Measurements from ENCODE around the gene TXNDC2. TPM values are rescaled to one million over a fixed set of nuclear protein-coding genes. Genes with fewer than 3 reads are reported as not detected.

TXNDC2 gene
- total and polyA plus RNA-seq, 9 of the 15 experiments (the other 6 are each of a cell fraction or from before 2014, with no cell fraction given), result 1.2 to 4.9 (median 2.3) TPM

DNA sequence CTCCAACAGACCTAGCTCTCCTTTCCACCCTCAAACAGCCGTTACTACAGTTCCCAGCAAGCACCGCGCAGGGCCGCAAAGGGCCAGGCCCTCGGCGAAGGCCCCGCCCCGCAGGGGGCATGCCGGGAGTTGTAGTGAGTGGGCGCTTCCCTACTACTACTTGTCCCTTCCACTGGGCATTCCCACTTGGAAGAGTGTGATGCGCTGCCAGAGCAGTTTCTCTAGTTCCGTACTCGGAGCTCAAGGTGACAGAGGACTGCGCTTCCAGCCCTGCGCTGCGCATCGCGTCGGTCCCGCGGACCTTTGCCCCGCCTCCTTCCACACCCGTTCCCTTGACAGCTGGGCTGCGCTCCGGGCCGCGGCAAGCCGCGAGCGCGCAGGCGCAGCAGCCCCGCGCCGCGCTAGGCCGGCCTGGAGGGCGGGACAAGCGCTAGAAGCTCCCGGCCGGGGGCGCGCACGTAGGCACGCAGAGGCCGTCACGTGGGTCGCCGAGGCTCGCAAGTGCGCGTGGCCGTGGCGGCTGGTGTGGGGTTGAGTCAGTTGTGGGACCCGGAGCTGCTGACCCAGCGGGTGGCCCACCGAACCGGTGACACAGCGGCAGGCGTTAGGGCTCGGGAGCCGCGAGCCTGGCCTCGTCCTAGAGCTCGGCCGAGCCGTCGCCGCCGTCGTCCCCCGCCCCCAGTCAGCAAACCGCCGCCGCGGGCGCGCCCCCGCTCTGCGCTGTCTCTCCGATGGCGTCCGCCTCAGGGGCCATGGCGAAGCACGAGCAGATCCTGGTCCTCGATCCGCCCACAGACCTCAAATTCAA lies 28.0 kb downstream of the TXNDC2 start, which contains the start of gene VAPA (continued):
- TF ChIP-seq, protein P1, sequence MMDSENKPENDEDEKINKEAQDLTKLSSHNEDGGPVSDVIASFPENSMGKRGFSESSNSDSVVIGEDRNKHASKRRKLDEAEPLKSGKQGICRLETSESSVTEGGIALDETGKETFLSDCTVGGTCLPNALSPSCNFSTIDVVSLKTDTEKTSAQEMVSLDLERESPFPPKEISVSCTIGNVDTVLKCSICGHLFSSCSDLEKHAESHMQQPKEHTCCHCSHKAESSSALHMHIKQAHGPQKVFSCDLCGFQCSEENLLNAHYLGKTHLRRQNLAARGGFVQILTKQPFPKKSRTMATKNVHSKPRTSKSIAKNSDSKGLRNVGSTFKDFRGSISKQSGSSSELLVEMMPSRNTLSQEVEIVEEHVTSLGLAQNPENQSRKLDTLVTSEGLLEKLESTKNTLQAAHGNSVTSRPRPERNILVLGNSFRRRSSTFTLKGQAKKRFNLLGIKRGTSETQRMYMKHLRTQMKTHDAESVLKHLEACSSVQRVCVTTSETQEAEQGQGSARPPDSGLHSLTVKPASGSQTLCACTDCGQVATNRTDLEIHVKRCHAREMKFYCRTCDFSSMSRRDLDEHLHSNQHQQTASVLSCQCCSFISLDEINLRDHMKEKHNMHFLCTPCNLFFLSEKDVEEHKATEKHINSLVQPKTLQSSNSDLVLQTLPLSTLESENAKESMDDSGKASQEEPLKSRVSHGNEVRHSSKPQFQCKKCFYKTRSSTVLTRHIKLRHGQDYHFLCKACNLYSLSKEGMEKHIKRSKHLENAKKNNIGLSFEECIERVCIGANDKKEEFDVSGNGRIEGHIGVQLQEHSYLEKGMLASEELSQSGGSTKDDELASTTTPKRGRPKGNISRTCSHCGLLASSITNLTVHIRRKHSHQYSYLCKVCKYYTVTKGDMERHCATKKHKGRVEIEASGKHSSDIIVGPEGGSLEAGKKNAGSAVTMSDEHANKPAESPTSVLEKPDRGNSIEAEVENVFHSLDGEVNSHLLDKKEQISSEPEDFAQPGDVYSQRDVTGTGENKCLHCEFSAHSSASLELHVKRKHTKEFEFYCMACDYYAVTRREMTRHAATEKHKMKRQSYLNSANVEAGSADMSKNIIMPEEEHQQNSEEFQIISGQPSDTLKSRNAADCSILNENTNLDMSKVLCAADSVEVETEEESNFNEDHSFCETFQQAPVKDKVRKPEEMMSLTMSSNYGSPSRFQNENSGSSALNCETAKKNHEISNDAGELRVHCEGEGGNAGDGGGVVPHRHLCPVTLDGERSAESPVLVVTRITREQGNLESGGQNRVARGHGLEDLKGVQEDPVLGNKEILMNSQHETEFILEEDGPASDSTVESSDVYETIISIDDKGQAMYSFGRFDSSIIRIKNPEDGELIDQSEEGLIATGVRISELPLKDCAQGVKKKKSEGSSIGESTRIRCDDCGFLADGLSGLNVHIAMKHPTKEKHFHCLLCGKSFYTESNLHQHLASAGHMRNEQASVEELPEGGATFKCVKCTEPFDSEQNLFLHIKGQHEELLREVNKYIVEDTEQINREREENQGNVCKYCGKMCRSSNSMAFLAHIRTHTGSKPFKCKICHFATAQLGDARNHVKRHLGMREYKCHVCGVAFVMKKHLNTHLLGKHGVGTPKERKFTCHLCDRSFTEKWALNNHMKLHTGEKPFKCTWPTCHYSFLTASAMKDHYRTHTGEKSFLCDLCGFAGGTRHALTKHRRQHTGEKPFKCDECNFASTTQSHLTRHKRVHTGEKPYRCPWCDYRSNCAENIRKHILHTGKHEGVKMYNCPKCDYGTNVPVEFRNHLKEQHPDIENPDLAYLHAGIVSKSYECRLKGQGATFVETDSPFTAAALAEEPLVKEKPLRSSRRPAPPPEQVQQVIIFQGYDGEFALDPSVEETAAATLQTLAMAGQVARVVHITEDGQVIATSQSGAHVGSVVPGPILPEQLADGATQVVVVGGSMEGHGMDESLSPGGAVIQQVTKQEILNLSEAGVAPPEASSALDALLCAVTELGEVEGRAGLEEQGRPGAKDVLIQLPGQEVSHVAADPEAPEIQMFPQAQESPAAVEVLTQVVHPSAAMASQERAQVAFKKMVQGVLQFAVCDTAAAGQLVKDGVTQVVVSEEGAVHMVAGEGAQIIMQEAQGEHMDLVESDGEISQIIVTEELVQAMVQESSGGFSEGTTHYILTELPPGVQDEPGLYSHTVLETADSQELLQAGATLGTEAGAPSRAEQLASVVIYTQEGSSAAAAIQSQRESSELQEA (IDR thresholded peaks at IDR 0.05; ENCODE audit: low read depth), result no peak
- TF ChIP-seq HNRNPL (IDR thresholded peaks at IDR 0.05; ENCODE audit: low read depth, low read length) (peak; percentile 75; the same call in 1 of the 2 replicates), MAZ (CRISPR knock-in tag; conservative IDR thresholded peaks at IDR 0.05 in 1 of 2, IDR thresholded peaks at IDR 0.05 in 1 of 2) (peak; percentile 60 to 87), SMC3 (conservative IDR thresholded peaks at IDR 0.05; ENCODE audit: insufficient read depth, low read depth, low read length) (peak; percentile 3; the same call in 1 of the 2 replicates), TSC22D4 (tag; IDR thresholded peaks at IDR 0.05) (no peak), KLF6 (CRISPR knock-in tag; IDR thresholded peaks at IDR 0.05; ENCODE audit: borderline replicate concordance) (peak; percentile 64; the same call in 1 of the 2 replicates), ATF7 (IDR thresholded peaks at IDR 0.05) (peak; percentile 90), POLR2B (IDR thresholded peaks at IDR 0.05; ENCODE audit: low read depth, partially characterized antibody) (peak; percentile 91)
- TF ChIP-seq, protein P2, sequence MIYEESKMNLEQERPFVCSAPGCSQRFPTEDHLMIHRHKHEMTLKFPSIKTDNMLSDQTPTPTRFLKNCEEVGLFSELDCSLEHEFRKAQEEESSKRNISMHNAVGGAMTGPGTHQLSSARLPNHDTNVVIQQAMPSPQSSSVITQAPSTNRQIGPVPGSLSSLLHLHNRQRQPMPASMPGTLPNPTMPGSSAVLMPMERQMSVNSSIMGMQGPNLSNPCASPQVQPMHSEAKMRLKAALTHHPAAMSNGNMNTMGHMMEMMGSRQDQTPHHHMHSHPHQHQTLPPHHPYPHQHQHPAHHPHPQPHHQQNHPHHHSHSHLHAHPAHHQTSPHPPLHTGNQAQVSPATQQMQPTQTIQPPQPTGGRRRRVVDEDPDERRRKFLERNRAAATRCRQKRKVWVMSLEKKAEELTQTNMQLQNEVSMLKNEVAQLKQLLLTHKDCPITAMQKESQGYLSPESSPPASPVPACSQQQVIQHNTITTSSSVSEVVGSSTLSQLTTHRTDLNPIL (CRISPR knock-in tag; IDR thresholded peaks at IDR 0.05), result no peak
- TF ChIP-seq, protein P3, sequence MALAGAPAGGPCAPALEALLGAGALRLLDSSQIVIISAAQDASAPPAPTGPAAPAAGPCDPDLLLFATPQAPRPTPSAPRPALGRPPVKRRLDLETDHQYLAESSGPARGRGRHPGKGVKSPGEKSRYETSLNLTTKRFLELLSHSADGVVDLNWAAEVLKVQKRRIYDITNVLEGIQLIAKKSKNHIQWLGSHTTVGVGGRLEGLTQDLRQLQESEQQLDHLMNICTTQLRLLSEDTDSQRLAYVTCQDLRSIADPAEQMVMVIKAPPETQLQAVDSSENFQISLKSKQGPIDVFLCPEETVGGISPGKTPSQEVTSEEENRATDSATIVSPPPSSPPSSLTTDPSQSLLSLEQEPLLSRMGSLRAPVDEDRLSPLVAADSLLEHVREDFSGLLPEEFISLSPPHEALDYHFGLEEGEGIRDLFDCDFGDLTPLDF (CRISPR knock-in tag; IDR thresholded peaks at IDR 0.05), result peak; percentile 93; the same call in 1 of the 2 replicates
- TF ChIP-seq, protein P4, sequence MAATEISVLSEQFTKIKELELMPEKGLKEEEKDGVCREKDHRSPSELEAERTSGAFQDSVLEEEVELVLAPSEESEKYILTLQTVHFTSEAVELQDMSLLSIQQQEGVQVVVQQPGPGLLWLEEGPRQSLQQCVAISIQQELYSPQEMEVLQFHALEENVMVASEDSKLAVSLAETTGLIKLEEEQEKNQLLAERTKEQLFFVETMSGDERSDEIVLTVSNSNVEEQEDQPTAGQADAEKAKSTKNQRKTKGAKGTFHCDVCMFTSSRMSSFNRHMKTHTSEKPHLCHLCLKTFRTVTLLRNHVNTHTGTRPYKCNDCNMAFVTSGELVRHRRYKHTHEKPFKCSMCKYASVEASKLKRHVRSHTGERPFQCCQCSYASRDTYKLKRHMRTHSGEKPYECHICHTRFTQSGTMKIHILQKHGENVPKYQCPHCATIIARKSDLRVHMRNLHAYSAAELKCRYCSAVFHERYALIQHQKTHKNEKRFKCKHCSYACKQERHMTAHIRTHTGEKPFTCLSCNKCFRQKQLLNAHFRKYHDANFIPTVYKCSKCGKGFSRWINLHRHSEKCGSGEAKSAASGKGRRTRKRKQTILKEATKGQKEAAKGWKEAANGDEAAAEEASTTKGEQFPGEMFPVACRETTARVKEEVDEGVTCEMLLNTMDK (IDR thresholded peaks at IDR 0.05; ENCODE audit: borderline replicate concordance, insufficient read depth, low read depth, low read length, poor library complexity, severe bottlenecking), result no peak

All from K562 (cell line).